ENCODE results near the gene SIRT7.

DNA sequence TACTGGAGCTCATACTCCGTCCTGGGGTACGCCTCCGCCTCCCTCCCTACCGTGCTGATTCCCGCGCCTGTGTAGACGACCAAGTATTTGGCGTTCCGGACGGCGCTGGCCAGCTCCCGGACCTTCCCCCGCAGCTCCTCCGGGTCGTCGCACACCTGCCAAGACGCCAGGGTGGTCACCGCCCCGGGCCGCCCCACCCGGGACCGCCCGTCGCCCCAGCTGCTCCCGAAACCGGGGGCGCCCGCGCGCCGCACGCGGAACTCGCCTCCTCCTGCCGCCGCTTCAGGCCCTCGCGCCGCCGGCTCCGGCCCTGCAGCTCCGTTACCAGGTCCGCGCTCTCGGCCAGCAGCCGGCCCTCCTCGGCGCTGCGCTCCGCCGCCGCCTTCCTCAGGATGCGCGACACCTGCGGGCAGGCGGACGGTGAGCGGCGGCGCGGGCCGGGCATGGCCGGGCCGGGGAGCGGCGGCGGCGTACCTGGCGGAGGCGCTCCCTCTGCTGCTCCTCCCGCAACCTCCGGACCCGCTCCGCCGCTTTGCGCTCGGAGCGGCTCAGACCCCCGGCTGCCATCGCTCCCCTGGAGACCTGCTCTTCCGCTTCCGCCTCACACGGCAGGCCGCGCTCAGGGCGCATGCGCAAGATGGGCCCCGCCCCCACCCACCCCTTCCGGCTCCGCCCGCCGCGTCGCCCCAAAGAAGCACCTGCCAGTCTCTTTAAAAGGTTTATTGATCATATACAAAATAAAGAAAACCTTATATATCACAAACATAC lies at the start of gene SIRT7:
- TF ChIP-seq, protein P1, sequence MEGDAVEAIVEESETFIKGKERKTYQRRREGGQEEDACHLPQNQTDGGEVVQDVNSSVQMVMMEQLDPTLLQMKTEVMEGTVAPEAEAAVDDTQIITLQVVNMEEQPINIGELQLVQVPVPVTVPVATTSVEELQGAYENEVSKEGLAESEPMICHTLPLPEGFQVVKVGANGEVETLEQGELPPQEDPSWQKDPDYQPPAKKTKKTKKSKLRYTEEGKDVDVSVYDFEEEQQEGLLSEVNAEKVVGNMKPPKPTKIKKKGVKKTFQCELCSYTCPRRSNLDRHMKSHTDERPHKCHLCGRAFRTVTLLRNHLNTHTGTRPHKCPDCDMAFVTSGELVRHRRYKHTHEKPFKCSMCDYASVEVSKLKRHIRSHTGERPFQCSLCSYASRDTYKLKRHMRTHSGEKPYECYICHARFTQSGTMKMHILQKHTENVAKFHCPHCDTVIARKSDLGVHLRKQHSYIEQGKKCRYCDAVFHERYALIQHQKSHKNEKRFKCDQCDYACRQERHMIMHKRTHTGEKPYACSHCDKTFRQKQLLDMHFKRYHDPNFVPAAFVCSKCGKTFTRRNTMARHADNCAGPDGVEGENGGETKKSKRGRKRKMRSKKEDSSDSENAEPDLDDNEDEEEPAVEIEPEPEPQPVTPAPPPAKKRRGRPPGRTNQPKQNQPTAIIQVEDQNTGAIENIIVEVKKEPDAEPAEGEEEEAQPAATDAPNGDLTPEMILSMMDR (conservative IDR thresholded peaks at IDR 0.05), result no peak
- TF ChIP-seq EZH2 (IDR thresholded peaks at IDR 0.05; ENCODE audit: low read depth), result no peak
